Stimulated activated CD4-positive, alpha-beta T cell treated with anti-CD3 and anti-CD28 coated beads, Interleukin-1b, Interleukin-23, amount 100 ng/mL, for 4 hours (primary cell): ENCODE data around the gene C19orf38.
"Not testable (repeated sequence)": the region's sequence is repeated elsewhere in the genome, so short reads cannot be mapped to it uniquely, and the experiment has no call there.

Experiments used
- DNase-seq, 2 donors: peaks; one replicate each; pipeline ENCODE4 v3.0.0-alpha.2; 2020; ENCODE audit warnings: low read depth in 2 of 2

C19orf38 gene

DNA sequence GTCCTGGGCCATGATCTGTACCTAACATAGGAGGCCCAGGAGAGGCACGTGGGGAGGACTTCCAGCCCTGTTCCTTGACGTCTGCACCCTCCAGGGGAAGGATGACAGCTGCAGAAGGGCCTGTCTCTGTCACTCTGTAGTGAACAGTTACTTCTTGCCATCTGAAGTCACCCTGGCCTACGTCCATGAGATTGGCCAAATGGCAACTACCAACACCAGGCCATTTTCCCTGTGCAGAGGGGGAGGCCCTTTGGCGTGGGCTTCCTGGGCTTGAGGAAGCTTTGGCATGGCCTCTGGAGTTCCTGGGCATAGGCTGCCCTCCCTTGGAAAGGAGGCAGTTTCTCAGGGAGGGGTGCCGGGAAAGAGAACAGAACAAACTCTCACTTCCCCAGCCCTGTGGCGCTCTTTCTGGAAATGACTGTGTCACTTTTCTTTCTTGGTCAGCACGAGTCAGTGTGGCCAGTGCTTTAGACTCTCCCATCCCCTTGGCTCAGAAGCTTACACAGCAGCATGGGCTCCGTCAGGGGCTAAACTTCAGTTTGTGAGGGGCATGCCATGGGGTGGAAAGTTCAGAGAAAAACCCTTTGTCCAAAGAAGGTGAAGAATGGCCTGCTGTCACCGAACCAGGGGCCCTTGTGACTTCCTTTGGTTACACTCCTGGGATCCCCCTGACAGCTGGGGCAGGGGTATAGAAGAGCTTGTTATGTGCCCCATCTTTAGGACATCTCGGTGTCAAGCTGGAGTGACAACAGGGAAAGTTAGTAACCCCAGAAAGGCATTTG is 28.4 kb downstream of the C19orf38 start:
- no peak for DNase-seq

DNA sequence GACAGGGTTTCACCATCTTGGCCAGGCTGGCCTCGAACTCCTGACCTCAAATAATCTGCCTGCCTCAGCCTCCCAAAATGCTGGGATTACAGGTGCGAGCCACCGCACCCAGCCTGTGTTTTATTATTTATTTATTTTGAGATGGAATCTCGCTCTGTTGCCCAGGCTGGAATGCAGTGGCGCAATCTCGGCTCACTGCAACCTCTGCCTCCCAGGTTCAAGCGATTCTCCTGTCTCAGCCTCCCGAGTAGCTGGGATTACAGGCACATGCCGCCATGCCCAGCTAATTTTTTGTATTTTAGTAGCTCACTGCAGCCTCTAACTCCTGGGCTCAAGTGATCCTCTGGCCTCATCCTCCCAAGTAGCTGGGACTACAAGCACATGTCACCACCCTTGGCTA is 29.4 kb downstream of the C19orf38 start:
- not testable (repeated sequence) for DNase-seq

DNA sequence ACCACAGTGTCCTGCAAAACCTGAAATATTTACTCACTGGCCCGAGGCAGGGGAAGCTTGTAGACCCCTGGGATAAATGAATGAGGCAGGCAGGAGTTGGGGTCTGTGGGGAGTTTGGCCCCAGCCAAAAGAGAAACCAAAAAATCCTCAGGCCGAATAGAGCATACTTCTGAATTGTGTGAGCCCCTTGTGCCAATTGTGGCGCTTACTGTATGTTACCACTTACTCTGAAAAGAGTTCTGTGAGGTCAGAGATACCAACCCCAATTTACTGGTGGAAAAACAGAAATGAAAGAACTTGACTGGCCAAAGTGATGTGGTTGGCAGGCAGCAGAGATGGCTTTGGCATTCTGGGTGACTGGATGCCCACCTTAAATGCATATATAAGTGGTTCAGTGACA is 30.0 kb downstream of the C19orf38 start:
- no peak for DNase-seq

GRCh38 chr19:10881403-10882107 is 33.3 kb downstream of the C19orf38 start:
- no peak for DNase-seq

- DNase-seq = no peak
These were observed 33.9 kb downstream of the C19orf38 start for GRCh38 chr19:10882108-10882457.

DNA sequence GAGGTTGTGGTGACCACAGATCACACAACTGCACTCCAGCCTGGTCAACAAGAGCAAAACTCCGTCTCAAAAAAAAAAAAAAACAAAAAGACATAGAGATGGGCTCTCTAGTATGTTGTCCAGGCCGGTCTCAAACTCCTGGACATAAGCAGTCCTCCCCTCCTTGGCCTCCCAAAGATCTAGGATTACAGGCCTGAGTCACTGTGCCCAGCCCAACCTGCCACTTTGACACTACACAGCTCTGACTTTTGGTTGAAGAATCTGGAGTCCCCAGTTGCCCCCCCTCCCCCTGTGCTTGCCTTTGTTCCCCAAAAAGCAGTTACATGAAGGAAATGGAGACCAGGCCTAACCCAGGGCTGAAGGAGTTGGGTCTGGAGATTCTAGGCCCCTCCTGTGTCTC is 36.1 kb downstream of the C19orf38 start:
- no peak for DNase-seq

DNA sequence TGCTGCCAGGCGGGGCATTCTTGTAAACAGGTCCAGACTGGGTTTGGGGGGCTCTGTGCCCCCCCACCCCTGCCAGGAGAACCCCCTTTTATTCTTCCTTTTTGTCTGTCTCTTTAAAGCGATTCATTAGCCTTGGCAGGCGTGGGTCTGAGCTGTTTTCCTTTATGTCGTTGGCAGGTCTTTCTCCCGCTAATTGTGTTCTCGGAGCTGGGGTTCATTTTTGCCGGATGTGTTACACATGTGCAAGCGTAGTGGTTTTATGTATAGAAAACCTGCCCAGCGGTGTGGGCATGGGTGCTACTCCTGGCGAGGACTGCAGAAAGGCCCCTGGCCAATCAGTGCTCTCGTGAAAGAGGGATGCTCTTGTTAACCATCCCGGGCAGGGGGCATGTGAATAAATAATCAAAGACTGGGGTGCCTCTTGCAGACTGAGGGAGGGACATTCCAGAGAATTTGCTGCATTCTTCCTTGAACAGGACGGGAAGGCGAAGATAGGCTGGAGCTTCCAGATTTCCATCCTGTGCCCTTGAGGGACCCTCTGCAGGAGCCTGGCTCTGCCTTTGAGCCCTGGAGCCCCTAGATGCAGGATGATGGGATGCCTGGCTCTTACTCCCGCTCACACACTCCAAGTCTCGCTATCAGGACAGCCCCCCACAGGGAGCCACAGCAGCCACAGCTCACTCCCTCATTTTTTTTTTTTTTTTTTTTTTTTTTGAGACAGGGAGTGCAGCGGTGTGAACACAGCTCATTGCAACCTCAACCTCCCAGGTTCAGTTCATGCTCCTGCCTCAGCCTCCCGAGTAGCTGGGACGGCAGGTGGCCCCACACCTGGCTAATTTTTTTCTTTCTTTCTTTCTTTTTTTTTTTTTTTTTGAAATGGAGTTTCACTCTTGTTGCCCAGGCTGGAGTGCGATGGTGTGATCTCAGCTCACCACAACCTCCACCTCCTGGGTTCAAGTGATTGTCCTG is 37.3 kb downstream of the C19orf38 start:
- no peak for DNase-seq

- DNase-seq = no peak
These were observed 39.6 kb downstream of the C19orf38 start for GRCh38 chr19:10887616-10888367.

DNA sequence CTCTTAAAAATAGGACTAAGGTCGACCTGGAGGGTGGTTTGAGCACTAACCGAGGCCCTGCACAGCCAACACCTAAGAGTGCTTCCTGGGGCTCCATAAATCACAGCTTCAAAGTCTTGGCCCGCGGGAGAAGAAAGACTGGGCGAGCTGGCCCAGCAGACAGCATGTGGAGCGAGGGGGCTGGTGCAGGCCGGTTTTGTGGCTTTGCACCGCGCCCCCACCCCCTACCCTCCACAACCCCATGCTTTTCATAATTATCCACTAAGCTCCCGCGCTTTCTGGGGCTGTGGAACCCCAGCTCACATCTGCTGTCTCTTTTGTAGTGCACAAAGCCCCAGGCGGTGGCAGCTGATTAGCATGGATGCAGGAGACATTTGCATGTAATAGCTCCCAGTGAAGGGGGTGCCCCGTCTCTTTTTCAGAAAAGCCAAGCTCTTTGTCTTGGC is 40.2 kb downstream of the C19orf38 start:
- no peak for DNase-seq

DNA sequence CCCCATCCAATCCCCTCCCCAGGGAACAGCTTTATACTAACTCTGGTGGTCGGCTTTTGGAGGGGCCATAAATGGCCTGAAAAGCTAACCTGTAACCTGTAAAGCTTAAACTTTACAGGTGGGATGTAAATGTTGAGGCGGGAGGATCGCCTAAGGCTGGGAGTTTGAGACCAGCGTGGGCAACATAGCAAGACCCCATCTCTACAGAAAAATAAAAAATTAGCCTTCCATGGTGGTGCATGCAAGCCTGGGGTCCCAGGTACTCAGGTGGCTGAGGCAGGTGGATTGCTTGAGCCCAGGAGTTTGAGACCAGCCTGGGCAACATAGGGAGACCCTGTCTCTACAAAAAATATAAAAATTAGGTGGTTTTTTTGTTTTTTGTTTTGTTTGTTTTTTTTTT is 41.7 kb downstream of the C19orf38 start:
- DNase-seq = no peak

GRCh38 chr19:10891405-10892086 is 43.3 kb downstream of the C19orf38 start:
- no peak for DNase-seq

DNA sequence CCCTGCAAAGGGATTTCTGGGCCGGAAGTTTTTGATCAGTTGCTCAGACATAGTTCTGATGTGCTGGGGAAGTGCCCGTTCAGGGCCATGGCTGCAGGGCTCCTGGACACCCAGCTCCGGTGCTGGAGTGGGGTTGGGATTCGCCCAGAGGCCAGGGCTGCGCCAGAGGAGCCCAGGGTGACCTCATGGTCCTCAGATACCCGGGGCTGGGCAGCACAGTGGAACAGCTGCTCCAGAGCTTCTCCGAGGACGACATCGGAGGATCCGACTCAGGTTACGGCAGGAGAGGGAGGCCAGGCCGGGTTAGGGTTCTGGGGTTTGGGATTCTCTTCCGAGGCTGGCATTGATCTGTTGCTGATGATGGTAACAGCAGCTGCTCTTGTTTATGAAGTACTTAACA is 44.0 kb downstream of the C19orf38 start:
- no peak for DNase-seq

GRCh38 chr19:10894911-10895213 is 46.6 kb downstream of the C19orf38 start:
- DNase-seq = no peak

DNA sequence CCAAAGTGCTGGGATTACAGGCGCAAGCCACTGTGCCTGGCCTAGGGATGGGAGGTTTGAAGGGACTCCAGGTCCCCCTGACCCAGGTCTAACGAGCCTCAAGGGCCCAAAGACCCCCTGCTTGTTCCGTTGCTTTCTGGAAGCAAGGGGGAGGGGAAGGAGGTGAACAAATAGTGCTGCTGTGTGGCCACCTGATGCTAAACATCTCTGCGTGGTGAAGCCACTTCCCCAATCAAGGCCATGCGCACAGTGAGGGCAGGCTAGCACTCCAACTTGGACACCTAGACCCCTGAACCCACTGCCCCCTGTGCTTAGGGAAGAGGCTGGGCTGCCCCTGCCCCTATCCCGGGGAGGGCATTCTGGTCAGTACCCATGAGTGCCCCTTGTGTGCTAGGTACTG is 47.1 kb downstream of the C19orf38 start:
- DNase-seq = no peak

DNA sequence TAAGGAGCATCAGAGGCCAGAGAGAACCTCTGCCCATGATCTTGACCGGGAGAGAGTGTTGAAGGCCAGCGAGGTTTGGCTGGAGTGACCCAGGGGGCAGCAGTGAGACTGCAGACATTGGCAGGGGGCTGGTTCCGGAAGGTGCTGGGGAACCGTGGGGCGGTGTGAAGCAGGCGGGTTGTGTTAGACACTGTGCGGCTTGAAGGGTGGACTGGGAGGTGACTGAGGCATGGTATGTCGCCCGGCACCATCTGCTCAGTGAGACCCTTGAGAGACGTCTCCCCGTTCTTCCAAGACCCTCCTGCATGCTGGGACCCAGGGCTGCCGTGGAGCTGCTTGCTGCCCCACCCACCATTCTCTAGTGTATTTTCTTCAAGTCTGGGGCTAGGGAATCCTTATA is 47.7 kb downstream of the C19orf38 start:
- DNase-seq = no peak

GRCh38 chr19:10896851-10897526 is 48.8 kb downstream of the C19orf38 start:
- no peak for DNase-seq

- DNase-seq = no peak
These were observed 50.4 kb downstream of the C19orf38 start for GRCh38 chr19:10898633-10899032.

DNA sequence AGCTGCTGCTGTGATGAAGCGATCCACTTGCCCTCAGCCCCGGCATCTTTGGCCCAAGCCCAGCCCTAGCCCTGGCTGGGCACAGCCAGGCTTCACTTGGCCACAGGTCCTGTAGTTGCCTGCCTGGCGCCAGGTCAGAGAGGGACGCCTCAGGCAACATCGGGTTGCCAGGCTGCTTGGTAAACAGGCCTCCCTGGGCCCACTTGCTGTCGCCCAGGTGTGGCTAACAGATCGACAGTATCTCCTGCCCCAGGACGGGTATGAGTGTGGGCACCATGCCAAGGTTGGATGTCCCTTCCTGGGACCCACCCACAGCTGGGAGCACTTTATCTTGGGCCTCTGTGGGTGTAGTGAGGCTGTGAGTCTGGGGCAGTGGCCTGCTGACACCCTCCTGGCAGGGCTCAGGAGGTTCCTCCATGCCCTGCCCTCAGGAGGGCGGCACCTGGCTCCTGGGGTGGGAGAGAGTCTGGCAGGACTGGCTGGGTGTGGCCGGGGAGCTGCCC is 51.0 kb downstream of the C19orf38 start:
- DNase-seq = no peak

DNA sequence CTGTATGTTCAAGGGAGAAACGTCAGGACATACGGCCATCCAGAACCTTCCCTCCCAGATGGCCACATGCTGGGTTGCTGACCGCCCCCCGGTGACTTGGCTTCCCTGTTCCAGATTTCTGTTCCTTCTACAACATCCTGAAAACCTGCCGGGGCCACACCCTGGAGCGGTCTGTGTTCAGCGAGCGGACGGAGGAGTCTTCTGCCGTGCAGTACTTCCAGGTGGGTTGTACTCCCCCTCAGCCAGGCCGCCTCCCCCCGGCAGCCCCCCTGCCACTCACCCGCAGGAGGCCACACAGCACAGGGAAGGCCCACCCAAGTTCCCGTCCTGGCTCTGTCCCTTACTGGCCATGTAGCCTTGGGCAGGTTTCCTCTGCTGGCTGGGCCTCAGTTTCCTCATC is 59.7 kb downstream of the C19orf38 start:
- DNase-seq = no peak

DNA sequence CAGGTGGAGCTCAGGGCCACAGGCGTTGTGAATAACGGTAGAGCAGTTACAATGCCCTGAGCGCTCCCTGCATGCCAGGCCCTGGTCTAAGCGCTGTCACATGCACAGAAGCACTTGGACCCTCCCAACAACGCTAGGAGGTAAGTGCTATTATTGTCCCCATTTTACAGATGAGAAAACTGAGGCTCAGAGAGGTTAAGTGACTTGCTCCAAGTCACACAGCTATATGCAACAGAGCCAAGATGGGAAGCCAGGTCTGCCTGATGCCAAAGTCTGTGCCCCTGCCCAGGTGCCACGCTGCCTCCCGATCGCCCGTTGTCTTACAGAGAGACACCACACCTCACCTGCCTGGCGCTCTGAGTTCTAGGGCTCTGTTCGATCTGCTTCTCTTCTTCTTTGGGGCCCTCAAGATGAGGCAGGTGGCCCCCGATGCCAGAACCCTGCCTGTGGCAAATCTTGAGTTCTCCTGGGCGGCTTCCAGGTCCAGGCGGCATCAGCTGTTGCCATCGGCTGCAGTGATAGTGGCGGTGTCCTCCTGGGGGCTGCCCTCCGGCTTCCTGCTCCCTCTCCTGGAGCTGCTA is 60.3 kb downstream of the C19orf38 start:
- DNase-seq = no peak
